K562 (cell line): ENCODE data around the gene DST. TPM values are rescaled to one million over a fixed set of nuclear protein-coding genes. Genes with fewer than 3 reads are reported as not detected.

Experiments used
- ATAC-seq: fragments of 200-7000 bp; cut with Tn5 transposase; 3 replicates; pipeline ENCODE4 v1.9.1; 2020; ENCODE audit warnings: moderate library complexity
- BruUV-seq: library from RNA; stranded (reverse); fragments of 400-500 nt; replicated peaks from 2 replicates; lab custom pipeline; 2021; lab: Mats Ljungman, UMichigan
- CTCF ChIA-PET: fragments of 300-600 bp; formaldehyde crosslinking; extraction: SDS; loops from one replicate; lab custom pipeline; 2021; ENCODE audit warnings: low intra/inter-chr PET ratio; lab: Yijun Ruan, JAX
- POLR2A ChIA-PET: fragments of 300-600, 350-650 bp; sonication (Branson Sonifier 250); formaldehyde crosslinking; extraction: SDS; loops from one replicate; lab custom pipeline; 2021; ENCODE audit warnings: antibody characterized with exemption, inconsistent platforms; lab: Yijun Ruan, JAX
- DNase-seq, 4 experiments: peaks; one replicate each; pipeline versions ENCODE4 v3.0.0 to v3.0.0-alpha.2; 2011 to 2018; ENCODE audit warnings: low spot score in 3 of 4, mixed read lengths in 3 of 4; ENCODE audit errors: extremely low read depth in 1 of 4
- FAIRE-seq: peaks from 2 replicates; lab custom pipeline; 2011; peaks lifted over from hg19 to GRCh38; lab: Jason Lieb, UNC
- H2AFZ ChIP-seq: 2 replicates; pipeline ENCODE4 v1.6.0; 2011; ENCODE audit warnings: low read depth, low read length, control low read depth, inconsistent platforms
- H3K27ac ChIP-seq: fragments of 200-600 bp; 3 replicates; pipeline ENCODE4 v1.8.0; 2011; ENCODE audit warnings: low read depth, mild to moderate bottlenecking, control low read depth, inconsistent platforms, low read length, moderate library complexity, mixed read lengths; ENCODE audit errors: extremely low read depth
- H3K27me3 ChIP-seq, 2 experiments: fragments of 300-600 bp in 1 of 2; 2 replicates in 1 of 2; 3 replicates in 1 of 2; pipeline versions ENCODE4 v1.6.0 to v1.8.0; 2011; ENCODE audit warnings: inconsistent platforms in 2 of 2, low read length in 2 of 2, mild to moderate bottlenecking in 1 of 2, mixed read lengths in 1 of 2, moderate library complexity in 1 of 2; ENCODE audit not compliant: control insufficient read depth in 2 of 2, insufficient read depth in 2 of 2
- H3K36me3 ChIP-seq: fragments of 300-600 bp; 3 replicates; pipeline ENCODE4 v1.8.0; 2011; ENCODE audit warnings: mild to moderate bottlenecking, low read length, inconsistent platforms; ENCODE audit not compliant: control insufficient read depth, insufficient read depth
- H3K4me1 ChIP-seq, 2 experiments: fragments of 200-600 bp in 1 of 2; replicated peaks in 1 of 2; 2 replicates in 1 of 2; 3 replicates in 1 of 2; pipeline versions ENCODE4 v1.5.1 to v1.8.0; 2011; ENCODE audit warnings: inconsistent platforms in 2 of 2, low read length in 2 of 2, mild to moderate bottlenecking in 1 of 2, mixed read lengths in 1 of 2, moderate library complexity in 1 of 2; ENCODE audit not compliant: control insufficient read depth in 2 of 2, insufficient read depth in 2 of 2
- H3K4me2 ChIP-seq: 2 replicates; pipeline ENCODE4 v1.6.1; 2011; ENCODE audit warnings: low read length, control low read depth, inconsistent platforms, mixed read lengths; ENCODE audit not compliant: insufficient read depth
- H3K4me3 ChIP-seq: fragments of 200-600 bp; sonication (generic), shearing (Covaris generic); 2 replicates; pipeline ENCODE4 v1.5.1; 2016; ENCODE audit warnings: control low read depth, inconsistent platforms
- H3K79me2 ChIP-seq: fragments of 200-600 bp; 3 replicates; pipeline ENCODE4 v1.8.0; 2011; ENCODE audit warnings: low read length, inconsistent platforms; ENCODE audit not compliant: control insufficient read depth, insufficient read depth
- H3K9ac ChIP-seq, 2 experiments: 2 replicates each; pipeline versions ENCODE4 v1.6.0 to v1.6.1; 2011; ENCODE audit warnings: low read depth in 2 of 2, low read length in 2 of 2, control low read depth in 1 of 2, inconsistent platforms in 1 of 2, mild to moderate bottlenecking in 1 of 2, mixed read lengths in 1 of 2; ENCODE audit not compliant: insufficient read depth in 1 of 2
- H3K9me1 ChIP-seq: one replicate; pipeline ENCODE4 v1.6.0; 2011; ENCODE audit warnings: inconsistent platforms, mild to moderate bottlenecking, low read length, moderate library complexity; ENCODE audit not compliant: control insufficient read depth, insufficient read depth
- H3K9me3 ChIP-seq: replicated peaks from 2 replicates; pipeline ENCODE4 v1.5.1; 2011; ENCODE audit warnings: low read depth, low read length, inconsistent platforms; ENCODE audit not compliant: control insufficient read depth, insufficient read depth
- H4K20me1 ChIP-seq: replicated peaks from 2 replicates; pipeline ENCODE4 v1.6.1; 2011; ENCODE audit warnings: low read length, inconsistent platforms, mixed read lengths; ENCODE audit not compliant: control insufficient read depth, insufficient read depth
- CREM ChIP-seq: IDR thresholded peaks from 2 replicates; pipeline ENCODE4 v1.6.1; 2014; ENCODE audit warnings: antibody characterized with exemption, low read depth
- ETS2 ChIP-seq: IDR thresholded peaks from 2 replicates; pipeline ENCODE4 v1.6.1; 2016; ENCODE audit warnings: borderline replicate concordance, missing genetic modification characterization, mild to moderate bottlenecking, moderate library complexity, missing compliant biosample characterization; ENCODE audit not compliant: poor library complexity, severe bottlenecking
- MEIS2 ChIP-seq: fragments of 450-650 bp; IDR thresholded peaks from 2 replicates; pipeline ENCODE4 v1.6.1; 2014; ENCODE audit warnings: mild to moderate bottlenecking; ENCODE audit not compliant: partially characterized antibody
- MXD1 ChIP-seq: fragments of 250-450 bp; sonication (Bioruptor Pico); IDR thresholded peaks from 2 replicates; pipeline ENCODE4 v1.8.0; 2021; ENCODE audit warnings: borderline replicate concordance, mild to moderate bottlenecking, moderate library complexity; ENCODE audit not compliant: poor library complexity, severe bottlenecking
- WGBS: fragments of 100-300 bp; shearing (Covaris generic); methylation state at CpG from one replicate; pipeline ENCODE4 v1.1.6; 2016; ENCODE audit warnings: low coverage, mixed read lengths; ENCODE audit not compliant: insufficient coverage; ENCODE audit errors: missing lambda C conversion rate; 5-methylcytosine and 5-hydroxymethylcytosine counted together
- in situ Hi-C: fragments of 300-500 bp; cut with MboI; formaldehyde crosslinking; loops from 4 replicates; pipeline ENCODE4 v1.15.0; 2018; ENCODE audit warnings: inconsistent platforms, mixed read lengths
- intact Hi-C: fragments of 100-400 bp; cut with micrococcal nuclease; formaldehyde crosslinking; loops from 2 replicates; pipeline ENCODE4 v1.14.2; 2022
- polyA plus RNA-seq, 8 experiments: library from polyadenylated mRNA; depleted of rRNA in 4 of 8; stranded (reverse) in 5 of 8; unstranded in 3 of 8; fragments of >200 nt; fragmentation: Nextera tagmentation in 2 of 8; fragmentation: Illumina TruSeq in 1 of 8; extraction: Ambion mirVana in 2 of 8; extraction: Trizol in 1 of 8; gene quantifications; 2 replicates each; pipeline versions ENCODE4 v1.2.1 to v1.2.3, GENCODE V29; 2011 to 2014; ENCODE audit warnings: inconsistent platforms in 1 of 8, missing spikeins in 1 of 8
- total RNA-seq, 7 experiments: library from RNA; depleted of rRNA in 6 of 7; stranded (reverse); fragments of >200 nt in 6 of 7; fragmentation: Illumina TruSeq in 2 of 7; extraction: Trizol in 2 of 7; gene quantifications; 2 replicates each; pipeline versions ENCODE4 v1.2.1 to v1.2.3, GENCODE V29; 2011 to 2021; ENCODE audit warnings: low replicate concordance in 1 of 7

The DST gene
- total and polyA plus RNA-seq, 9 of the 15 experiments (the other 6 are each of a cell fraction or from before 2014, with no cell fraction given) = 5.2 to 21.9 (median 13.3) TPM

- ATAC-seq (no peak), DNase-seq (no peak), FAIRE-seq (no peak)
- no peak overlapping the region for H3K4me3 ChIP-seq
- H3K36me3 ChIP-seq = peaks cover 3% of the 10 kb centered on the region; the same call in 1 of the 3 replicates
- H2AFZ ChIP-seq = no peak overlapping the region
- ChIA-PET POLR2A (interaction anchor here (0.9 to 1.4 kb wide), 3 partner anchors 12 to 16 kb away, joined by 3 to 4 read pairs (median 3); no protein-coding TSS in a partner anchor), CTCF (no interaction called here)
- no peaks in the 10 kb centered on the region for H3K79me2 ChIP-seq
- H3K27ac ChIP-seq = no peak overlapping the region
- TF ChIP-seq ETS2 (tag) = no peak
- no peak for TF ChIP-seq CREM
- TF ChIP-seq MEIS2 = no peak
- TF ChIP-seq MXD1 (CRISPR knock-in tag) = no peak
- H3K9me1 ChIP-seq = no peaks in the 10 kb centered on the region
- no TSS peak for BruUV-seq
- H3K9me3 ChIP-seq = no peaks in the 10 kb centered on the region
- no peaks in the 10 kb centered on the region for H3K4me1 ChIP-seq
- in situ Hi-C loops (no loop called here), intact Hi-C loops (no loop called here)
- 74% methylated on average over 11 of the region's 11 CpGs for WGBS
- H3K4me2 ChIP-seq = no peak overlapping the region
- H3K9ac ChIP-seq = no peak overlapping the region
- H4K20me1 ChIP-seq = no peaks in the 10 kb centered on the region
- no peaks in the 10 kb centered on the region for H3K27me3 ChIP-seq
Measured at GRCh38 chr6:56525974-56526789, 116.5 kb downstream of the DST start.
